GM18519 (cell line): ENCODE results near the gene PYDC1.
"Not testable (repeated sequence)": the region's sequence is repeated elsewhere in the genome, so short reads cannot be mapped to it uniquely, and the experiment has no call there.

ENCODE experiments used
- ATAC-seq: cut with Tn5 transposase; IDR thresholded peaks from one replicate; pipeline ENCODE4 v1.9.1; 2021; ENCODE audit warnings: mild to moderate bottlenecking, moderate library complexity; ENCODE audit not compliant: unreplicated experiment, low FRiP score

PYDC1 gene

GRCh38 chr16:31198207-31198882 lies 18.6 kb downstream of the PYDC1 start:
- no peak for ATAC-seq

- no peak for ATAC-seq
Measured at GRCh38 chr16:31196324-31197088, 20.4 kb downstream of the PYDC1 start.

GRCh38 chr16:31195861-31196260 lies 21.1 kb downstream of the PYDC1 start:
- not testable (repeated sequence) for ATAC-seq

GRCh38 chr16:31194898-31195297 lies 22.0 kb downstream of the PYDC1 start:
- ATAC-seq, result no peak

- ATAC-seq, result no peak
Measured at GRCh38 chr16:31193874-31194273, 23.1 kb downstream of the PYDC1 start.

GRCh38 chr16:31192856-31193642 lies 23.9 kb downstream of the PYDC1 start:
- no peak for ATAC-seq

- no peak for ATAC-seq
Measured at GRCh38 chr16:31191697-31192428, 25.1 kb downstream of the PYDC1 start.

DNA sequence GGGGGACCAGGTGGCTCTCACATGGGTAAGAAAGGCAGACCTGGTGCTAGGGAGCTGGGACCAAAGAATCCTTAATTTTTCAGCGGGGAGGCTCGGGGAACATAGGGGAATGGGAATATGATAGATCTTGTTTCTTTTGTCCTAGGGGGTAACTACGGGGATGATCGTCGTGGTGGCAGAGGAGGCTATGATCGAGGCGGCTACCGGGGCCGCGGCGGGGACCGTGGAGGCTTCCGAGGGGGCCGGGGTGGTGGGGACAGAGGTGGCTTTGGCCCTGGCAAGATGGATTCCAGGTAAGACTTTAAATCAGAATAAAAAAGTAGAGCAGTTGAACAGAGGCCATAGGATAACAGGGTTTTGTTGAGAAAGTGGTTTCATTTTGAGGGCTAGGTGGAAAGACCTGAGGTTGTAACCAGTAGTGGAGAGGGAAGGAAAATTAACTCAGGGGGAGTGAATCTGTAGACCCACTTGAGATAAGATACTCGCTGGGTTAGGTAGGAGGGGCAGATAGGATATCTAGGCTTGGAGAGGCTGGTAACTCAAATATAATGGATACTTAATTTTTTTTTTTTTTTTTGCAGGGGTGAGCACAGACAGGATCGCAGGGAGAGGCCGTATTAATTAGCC lies 26.0 kb downstream of the PYDC1 start:
- no peak for ATAC-seq

DNA sequence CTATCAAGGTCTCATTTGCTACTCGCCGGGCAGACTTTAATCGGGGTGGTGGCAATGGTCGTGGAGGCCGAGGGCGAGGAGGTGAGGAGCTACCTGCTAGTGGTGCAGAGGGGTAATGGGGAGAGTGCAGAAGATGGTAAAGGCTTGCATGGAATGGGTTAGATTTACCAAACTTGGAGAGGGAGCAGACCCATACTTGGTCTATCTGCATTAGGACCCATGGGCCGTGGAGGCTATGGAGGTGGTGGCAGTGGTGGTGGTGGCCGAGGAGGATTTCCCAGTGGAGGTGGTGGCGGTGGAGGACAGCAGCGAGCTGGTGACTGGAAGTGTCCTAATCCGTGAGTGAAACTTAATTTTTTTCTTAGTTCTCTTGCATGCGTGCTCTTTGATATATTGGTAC lies 26.9 kb downstream of the PYDC1 start:
- no peak for ATAC-seq

- ATAC-seq, result no peak
Measured at GRCh38 chr16:31189412-31189778, 27.5 kb downstream of the PYDC1 start.

GRCh38 chr16:31188450-31189411 lies 28.2 kb downstream of the PYDC1 start:
- no peak for ATAC-seq

- no peak for ATAC-seq
Measured at GRCh38 chr16:31187808-31188189, 29.1 kb downstream of the PYDC1 start.

DNA sequence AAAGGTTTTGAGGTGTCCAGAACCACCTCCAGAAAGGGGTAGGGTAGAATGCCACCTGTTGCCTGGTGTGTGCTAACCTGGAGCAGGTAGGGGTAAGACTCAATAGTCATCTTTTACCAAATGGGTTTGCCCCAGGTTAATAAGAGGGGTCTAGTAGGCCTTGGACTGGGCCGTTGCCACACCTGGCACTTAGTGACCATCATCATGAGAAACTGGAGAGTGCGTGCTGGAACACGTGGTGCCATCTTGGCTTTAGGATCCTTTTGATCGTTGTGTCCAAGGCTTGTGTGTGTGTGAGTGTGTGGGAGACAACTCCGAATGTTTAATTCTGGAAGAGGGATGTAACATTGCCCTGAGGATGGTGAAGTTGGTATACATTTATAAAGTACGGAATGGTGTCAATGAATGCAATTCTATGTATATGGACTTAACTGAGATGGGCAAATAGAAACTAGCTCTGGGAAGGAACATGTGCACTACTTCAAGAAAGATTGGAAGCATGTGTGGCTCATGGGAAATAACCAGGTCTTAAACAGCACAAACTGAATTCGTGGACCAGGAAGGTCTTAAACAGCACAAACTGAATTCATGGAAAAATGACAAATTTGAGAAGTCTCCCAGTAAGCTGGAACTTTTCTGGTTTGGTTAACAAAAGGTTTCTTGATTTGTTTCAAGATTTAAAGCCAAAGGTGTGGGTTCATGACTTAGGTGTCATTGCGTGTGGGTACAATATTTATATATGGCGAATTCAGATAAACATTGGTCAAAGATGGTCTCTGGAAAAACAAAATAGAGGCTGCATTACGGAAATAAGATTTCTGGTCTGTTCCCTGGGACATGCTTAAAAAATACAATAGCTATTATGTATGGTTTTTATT lies 29.8 kb downstream of the PYDC1 start:
- no peak for ATAC-seq

DNA sequence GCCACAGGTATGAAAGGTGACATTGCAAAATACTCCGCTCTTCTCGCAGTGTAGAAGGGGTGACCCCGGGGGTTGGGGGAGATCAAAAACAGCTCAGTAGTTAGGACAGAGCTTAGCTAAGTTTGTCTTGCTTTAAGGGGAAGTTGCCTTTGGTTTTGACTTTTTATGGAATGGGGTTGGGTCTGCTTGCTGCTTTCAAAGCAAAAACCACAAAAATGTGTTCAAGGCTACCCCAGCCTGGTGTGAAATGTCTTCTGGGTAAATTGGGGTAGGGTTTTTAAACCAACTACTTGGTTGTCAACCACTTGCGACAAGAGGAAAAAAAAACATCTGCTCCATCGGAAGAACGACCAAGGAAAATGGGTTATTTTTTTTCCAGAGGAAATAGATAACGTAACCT lies 30.8 kb downstream of the PYDC1 start:
- no peak for ATAC-seq

- no peak for ATAC-seq
Measured at GRCh38 chr16:31185339-31185738, 31.6 kb downstream of the PYDC1 start.

- no peak for ATAC-seq
Measured at GRCh38 chr16:31184888-31185287, 32.0 kb downstream of the PYDC1 start.

DNA sequence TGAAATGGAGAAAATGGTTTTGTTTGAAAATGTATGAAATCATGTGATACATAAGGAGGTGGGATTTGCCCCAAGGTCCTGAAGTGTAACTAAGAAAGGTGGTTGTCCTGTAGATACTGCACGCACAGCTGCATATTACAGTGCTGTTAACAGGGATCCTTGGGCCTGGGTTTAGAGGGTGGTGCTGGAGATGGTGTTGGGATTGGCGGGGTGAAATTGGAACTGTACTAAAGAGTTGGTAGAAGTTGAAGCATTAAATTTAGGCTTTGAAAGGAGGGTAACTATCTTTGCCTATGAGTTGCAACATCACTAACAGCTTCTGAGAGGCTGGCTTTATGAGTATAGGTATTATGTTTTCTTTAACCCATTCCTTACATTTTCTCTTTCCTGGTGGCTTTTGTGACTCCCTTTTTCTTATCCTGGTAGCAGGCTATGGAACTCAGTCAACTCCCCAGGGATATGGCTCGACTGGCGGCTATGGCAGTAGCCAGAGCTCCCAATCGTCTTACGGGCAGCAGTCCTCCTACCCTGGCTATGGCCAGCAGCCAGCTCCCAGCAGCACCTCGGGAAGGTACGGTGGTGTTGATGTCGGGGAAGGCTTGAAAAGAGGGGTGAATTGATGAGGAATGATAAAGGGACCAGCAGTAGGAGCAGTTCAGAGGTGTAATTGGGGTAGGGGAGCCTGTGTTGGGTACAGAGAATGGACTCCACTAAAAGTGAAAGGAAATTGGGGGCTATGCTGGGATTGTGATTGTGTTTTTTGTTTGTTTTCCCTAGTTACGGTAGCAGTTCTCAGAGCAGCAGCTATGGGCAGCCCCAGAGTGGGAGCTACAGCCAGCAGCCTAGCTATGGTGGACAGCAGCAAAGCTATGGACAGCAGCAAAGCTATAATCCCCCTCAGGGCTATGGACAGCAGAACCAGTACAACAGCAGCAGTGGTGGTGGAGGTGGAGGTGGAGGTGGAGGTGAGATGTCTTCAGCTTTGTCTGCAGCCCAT lies 33.2 kb downstream of the PYDC1 start:
- no peak for ATAC-seq
